ENCODE data around the gene FCRLB.
"Not testable (repeated sequence)": the region's sequence is repeated elsewhere in the genome, so short reads cannot be mapped to it uniquely, and the experiment has no call there.

The FCRLB gene

GRCh38 chr1:161720956-161721737, at the start of gene FCRLB:
Gene FCRLB, plus strand, starts transcription at chr1:161721544. Its CDS starts 1,129 bp downstream, at chr1:161722673.
- Histone ChIP-seq H3K9me3 (ENCODE audit: control insufficient read depth in 5 of 5, low read length in 5 of 5) (no peaks in the 10 kb centered on the region), H3K36me3 (ENCODE audit: control insufficient read depth in 5 of 5, insufficient read depth in 5 of 5, low read length in 5 of 5) (no peaks in the 10 kb centered on the region), H3K27me3 (ENCODE audit: control insufficient read depth in 5 of 5, insufficient read depth in 4 of 5, low read length in 5 of 5) (peaks cover 0 to 8% (median 3%) of the 10 kb centered on the region in 5 donors), H3K9ac (ENCODE audit: low read length in 5 of 5) (no peak within 1 kb of the TSS), H3K4me3 (ENCODE audit: low read depth in 1 of 5, low read length in 5 of 5) (no peak within 1 kb of the TSS), H3K4me1 (ENCODE audit: control insufficient read depth in 5 of 5, insufficient read depth in 5 of 5, low read length in 5 of 5) (peaks cover 2 to 24% (median 9%) of the 10 kb centered on the region in 5 donors), H3K27ac (ENCODE audit: low read depth, low read length) (no peak within 1 kb of the TSS)

- H3K4me1 ChIP-seq (ENCODE audit: control insufficient read depth in 5 of 5, insufficient read depth in 5 of 5, low read length in 5 of 5); H3K9ac ChIP-seq (ENCODE audit: low read length in 5 of 5); H3K36me3 ChIP-seq (ENCODE audit: control insufficient read depth in 5 of 5, insufficient read depth in 5 of 5, low read length in 5 of 5); H3K27me3 ChIP-seq (ENCODE audit: control insufficient read depth in 5 of 5, insufficient read depth in 4 of 5, low read length in 5 of 5); H3K9me3 ChIP-seq (ENCODE audit: control insufficient read depth in 5 of 5, low read length in 5 of 5); H3K27ac ChIP-seq (ENCODE audit: low read depth, low read length); H3K4me3 ChIP-seq (ENCODE audit: low read depth in 1 of 5, low read length in 5 of 5): not testable (repeated sequence)
These were observed 47.9 kb upstream of the FCRLB start for GRCh38 chr1:161673437-161673836.

- H3K9ac ChIP-seq (ENCODE audit: low read length in 5 of 5); H3K4me3 ChIP-seq (ENCODE audit: low read depth in 1 of 5, low read length in 5 of 5): not testable (repeated sequence)
These were observed 46.9 kb upstream of the FCRLB start for GRCh38 chr1:161674447-161674846.

GRCh38 chr1:161674908-161675307, 46.4 kb upstream of the FCRLB start:
- H3K36me3 ChIP-seq (ENCODE audit: control insufficient read depth in 5 of 5, insufficient read depth in 5 of 5, low read length in 5 of 5); H3K9ac ChIP-seq (ENCODE audit: low read length in 5 of 5); H3K27me3 ChIP-seq (ENCODE audit: control insufficient read depth in 5 of 5, insufficient read depth in 4 of 5, low read length in 5 of 5); H3K4me3 ChIP-seq (ENCODE audit: low read depth in 1 of 5, low read length in 5 of 5); H3K27ac ChIP-seq (ENCODE audit: low read depth, low read length); H3K9me3 ChIP-seq (ENCODE audit: control insufficient read depth in 5 of 5, low read length in 5 of 5); H3K4me1 ChIP-seq (ENCODE audit: control insufficient read depth in 5 of 5, insufficient read depth in 5 of 5, low read length in 5 of 5): not testable (repeated sequence)

More at GRCh38 chr1:161674447-161674846, 46.9 kb upstream of the FCRLB start:
- not testable (repeated sequence) for H3K27ac ChIP-seq (ENCODE audit: low read depth, low read length); H3K4me1 ChIP-seq (ENCODE audit: control insufficient read depth in 5 of 5, insufficient read depth in 5 of 5, low read length in 5 of 5); H3K36me3 ChIP-seq (ENCODE audit: control insufficient read depth in 5 of 5, insufficient read depth in 5 of 5, low read length in 5 of 5); H3K9me3 ChIP-seq (ENCODE audit: control insufficient read depth in 5 of 5, low read length in 5 of 5); H3K27me3 ChIP-seq (ENCODE audit: control insufficient read depth in 5 of 5, insufficient read depth in 4 of 5, low read length in 5 of 5)

GRCh38 chr1:161676441-161676840, 44.9 kb upstream of the FCRLB start:
- no peaks in the 10 kb centered on the region for H3K27me3 ChIP-seq (ENCODE audit: control insufficient read depth in 5 of 5, insufficient read depth in 4 of 5, low read length in 5 of 5)
- H3K9me3 ChIP-seq (ENCODE audit: control insufficient read depth in 5 of 5, low read length in 5 of 5) = no peaks in the 10 kb centered on the region
- H3K4me3 ChIP-seq (ENCODE audit: low read depth in 1 of 5, low read length in 5 of 5) = no peak overlapping the region
- no peak overlapping the region for H3K9ac ChIP-seq (ENCODE audit: low read length in 5 of 5)
- no peak overlapping the region for H3K27ac ChIP-seq (ENCODE audit: low read depth, low read length)
- H3K36me3 ChIP-seq (ENCODE audit: control insufficient read depth in 5 of 5, insufficient read depth in 5 of 5, low read length in 5 of 5) = no peaks in the 10 kb centered on the region
- peaks cover 0 to 3% (median 0%) of the 10 kb centered on the region in 5 donors for H3K4me1 ChIP-seq (ENCODE audit: control insufficient read depth in 5 of 5, insufficient read depth in 5 of 5, low read length in 5 of 5)

- H3K36me3 ChIP-seq (ENCODE audit: control insufficient read depth in 5 of 5, insufficient read depth in 5 of 5, low read length in 5 of 5) = no peaks in the 10 kb centered on the region
- H3K9ac ChIP-seq (ENCODE audit: low read length in 5 of 5) = no peak overlapping the region
- no peaks in the 10 kb centered on the region for H3K4me1 ChIP-seq (ENCODE audit: control insufficient read depth in 5 of 5, insufficient read depth in 5 of 5, low read length in 5 of 5)
- H3K9me3 ChIP-seq (ENCODE audit: control insufficient read depth in 5 of 5, low read length in 5 of 5) = no peaks in the 10 kb centered on the region
- no peak overlapping the region for H3K27ac ChIP-seq (ENCODE audit: low read depth, low read length)
- H3K4me3 ChIP-seq (ENCODE audit: low read depth in 1 of 5, low read length in 5 of 5) = no peak overlapping the region
- no peaks in the 10 kb centered on the region for H3K27me3 ChIP-seq (ENCODE audit: control insufficient read depth in 5 of 5, insufficient read depth in 4 of 5, low read length in 5 of 5)
These were observed 44.2 kb upstream of the FCRLB start for GRCh38 chr1:161676958-161677689.

GRCh38 chr1:161678500-161678899, 42.8 kb upstream of the FCRLB start:
- no peak overlapping the region for H3K4me3 ChIP-seq (ENCODE audit: low read depth in 1 of 5, low read length in 5 of 5)
- H3K27ac ChIP-seq (ENCODE audit: low read depth, low read length) = no peak overlapping the region
- no peaks in the 10 kb centered on the region for H3K4me1 ChIP-seq (ENCODE audit: control insufficient read depth in 5 of 5, insufficient read depth in 5 of 5, low read length in 5 of 5)
- no peaks in the 10 kb centered on the region for H3K9me3 ChIP-seq (ENCODE audit: control insufficient read depth in 5 of 5, low read length in 5 of 5)
- no peaks in the 10 kb centered on the region for H3K36me3 ChIP-seq (ENCODE audit: control insufficient read depth in 5 of 5, insufficient read depth in 5 of 5, low read length in 5 of 5)
- H3K9ac ChIP-seq (ENCODE audit: low read length in 5 of 5) = no peak overlapping the region
- no peaks in the 10 kb centered on the region for H3K27me3 ChIP-seq (ENCODE audit: control insufficient read depth in 5 of 5, insufficient read depth in 4 of 5, low read length in 5 of 5)

GRCh38 chr1:161681879-161682278, 39.5 kb upstream of the FCRLB start:
- Histone ChIP-seq H3K4me1 (ENCODE audit: control insufficient read depth in 5 of 5, insufficient read depth in 5 of 5, low read length in 5 of 5) (no peaks in the 10 kb centered on the region), H3K27me3 (ENCODE audit: control insufficient read depth in 5 of 5, insufficient read depth in 4 of 5, low read length in 5 of 5) (no peaks in the 10 kb centered on the region), H3K9me3 (ENCODE audit: control insufficient read depth in 5 of 5, low read length in 5 of 5) (no peaks in the 10 kb centered on the region), H3K36me3 (ENCODE audit: control insufficient read depth in 5 of 5, insufficient read depth in 5 of 5, low read length in 5 of 5) (no peaks in the 10 kb centered on the region), H3K27ac (ENCODE audit: low read depth, low read length) (no peak overlapping the region), H3K9ac (ENCODE audit: low read length in 5 of 5) (no peak overlapping the region), H3K4me3 (ENCODE audit: low read depth in 1 of 5, low read length in 5 of 5) (no peak overlapping the region)

GRCh38 chr1:161688946-161689345, 32.4 kb upstream of the FCRLB start:
- Histone ChIP-seq H3K27ac (ENCODE audit: low read depth, low read length) (no peak overlapping the region), H3K36me3 (ENCODE audit: control insufficient read depth in 5 of 5, insufficient read depth in 5 of 5, low read length in 5 of 5) (no peaks in the 10 kb centered on the region), H3K4me3 (ENCODE audit: low read depth in 1 of 5, low read length in 5 of 5) (no peak overlapping the region), H3K9ac (ENCODE audit: low read length in 5 of 5) (no peak overlapping the region), H3K27me3 (ENCODE audit: control insufficient read depth in 5 of 5, insufficient read depth in 4 of 5, low read length in 5 of 5) (peaks cover 0 to 5% (median 0%) of the 10 kb centered on the region in 5 donors), H3K4me1 (ENCODE audit: control insufficient read depth in 5 of 5, insufficient read depth in 5 of 5, low read length in 5 of 5) (no peaks in the 10 kb centered on the region), H3K9me3 (ENCODE audit: control insufficient read depth in 5 of 5, low read length in 5 of 5) (no peaks in the 10 kb centered on the region)

- H3K9ac ChIP-seq (ENCODE audit: low read length in 5 of 5) = no peak overlapping the region
- peaks cover 0 to 5% (median 0%) of the 10 kb centered on the region in 5 donors for H3K27me3 ChIP-seq (ENCODE audit: control insufficient read depth in 5 of 5, insufficient read depth in 4 of 5, low read length in 5 of 5)
- no peak overlapping the region for H3K27ac ChIP-seq (ENCODE audit: low read depth, low read length)
- no peak overlapping the region for H3K4me3 ChIP-seq (ENCODE audit: low read depth in 1 of 5, low read length in 5 of 5)
- H3K4me1 ChIP-seq (ENCODE audit: control insufficient read depth in 5 of 5, insufficient read depth in 5 of 5, low read length in 5 of 5) = no peaks in the 10 kb centered on the region
- H3K36me3 ChIP-seq (ENCODE audit: control insufficient read depth in 5 of 5, insufficient read depth in 5 of 5, low read length in 5 of 5) = no peaks in the 10 kb centered on the region
- no peaks in the 10 kb centered on the region for H3K9me3 ChIP-seq (ENCODE audit: control insufficient read depth in 5 of 5, low read length in 5 of 5)
These were observed 29.5 kb upstream of the FCRLB start for GRCh38 chr1:161691846-161692245.

All from subcutaneous abdominal adipose tissue (tissue), 5 donors.